GM12892 (cell line): ENCODE data around the gene MYOF.

ENCODE experiments used
- POLR2A ChIP-seq: IDR thresholded peaks from 2 replicates; pipeline ENCODE4 v1.6.1; 2011; ENCODE audit warnings: low read depth, low read length, control low read depth
- POLR2AphosphoS5 ChIP-seq: IDR thresholded peaks from 2 replicates; pipeline ENCODE4 v1.6.1; 2011; ENCODE audit warnings: low read depth, low read length, control low read depth
- TAF1 ChIP-seq: IDR thresholded peaks from 2 replicates; pipeline ENCODE4 v1.6.1; 2011; ENCODE audit warnings: low read depth, mild to moderate bottlenecking, control low read depth, low read length, borderline replicate concordance

- TF ChIP-seq POLR2A (no peak), POLR2AphosphoS5 (no peak), TAF1 (no peak)
These were observed 117.2 kb downstream of the MYOF start for GRCh38 chr10:93364966-93365365.
